HG03159 (cell line): ENCODE results near the gene TMC2.
"Not testable (repeated sequence)": the region's sequence is repeated elsewhere in the genome, so short reads cannot be mapped to it uniquely, and the experiment has no call there.

ENCODE experiments used
- ATAC-seq: cut with Tn5 transposase; IDR thresholded peaks from one replicate; pipeline ENCODE4 v1.9.1; 2021; ENCODE audit warnings: mild to moderate bottlenecking, moderate library complexity; ENCODE audit not compliant: unreplicated experiment

TMC2 gene, protein sequence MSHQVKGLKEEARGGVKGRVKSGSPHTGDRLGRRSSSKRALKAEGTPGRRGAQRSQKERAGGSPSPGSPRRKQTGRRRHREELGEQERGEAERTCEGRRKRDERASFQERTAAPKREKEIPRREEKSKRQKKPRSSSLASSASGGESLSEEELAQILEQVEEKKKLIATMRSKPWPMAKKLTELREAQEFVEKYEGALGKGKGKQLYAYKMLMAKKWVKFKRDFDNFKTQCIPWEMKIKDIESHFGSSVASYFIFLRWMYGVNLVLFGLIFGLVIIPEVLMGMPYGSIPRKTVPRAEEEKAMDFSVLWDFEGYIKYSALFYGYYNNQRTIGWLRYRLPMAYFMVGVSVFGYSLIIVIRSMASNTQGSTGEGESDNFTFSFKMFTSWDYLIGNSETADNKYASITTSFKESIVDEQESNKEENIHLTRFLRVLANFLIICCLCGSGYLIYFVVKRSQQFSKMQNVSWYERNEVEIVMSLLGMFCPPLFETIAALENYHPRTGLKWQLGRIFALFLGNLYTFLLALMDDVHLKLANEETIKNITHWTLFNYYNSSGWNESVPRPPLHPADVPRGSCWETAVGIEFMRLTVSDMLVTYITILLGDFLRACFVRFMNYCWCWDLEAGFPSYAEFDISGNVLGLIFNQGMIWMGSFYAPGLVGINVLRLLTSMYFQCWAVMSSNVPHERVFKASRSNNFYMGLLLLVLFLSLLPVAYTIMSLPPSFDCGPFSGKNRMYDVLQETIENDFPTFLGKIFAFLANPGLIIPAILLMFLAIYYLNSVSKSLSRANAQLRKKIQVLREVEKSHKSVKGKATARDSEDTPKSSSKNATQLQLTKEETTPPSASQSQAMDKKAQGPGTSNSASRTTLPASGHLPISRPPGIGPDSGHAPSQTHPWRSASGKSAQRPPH

DNA sequence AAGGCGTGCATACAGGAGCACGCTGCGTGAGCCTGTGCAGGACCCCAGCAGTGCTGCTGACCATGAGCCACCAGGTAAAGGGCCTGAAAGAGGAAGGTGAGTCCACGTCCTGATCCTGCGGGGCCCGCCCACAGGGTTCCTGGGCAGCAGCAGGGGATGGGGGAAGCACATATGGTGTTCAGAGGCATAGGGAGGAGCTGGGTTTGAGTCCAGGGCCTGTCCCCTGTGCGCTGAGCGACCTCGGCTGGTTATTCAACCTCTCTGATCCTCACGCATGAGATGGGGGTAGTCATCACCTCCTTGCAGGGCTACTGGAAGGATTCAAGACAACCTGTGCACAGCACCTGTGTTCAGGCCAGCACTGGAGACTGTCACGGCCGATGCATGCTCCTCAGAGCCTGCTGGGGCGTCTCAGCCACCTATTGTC, at the start of gene TMC2:
TMC2 (plus strand) TSS at position 14 of the 427 bp plus-strand sequence; CDS start at position 63, 49 bp downstream.
- ATAC-seq: no peak

DNA sequence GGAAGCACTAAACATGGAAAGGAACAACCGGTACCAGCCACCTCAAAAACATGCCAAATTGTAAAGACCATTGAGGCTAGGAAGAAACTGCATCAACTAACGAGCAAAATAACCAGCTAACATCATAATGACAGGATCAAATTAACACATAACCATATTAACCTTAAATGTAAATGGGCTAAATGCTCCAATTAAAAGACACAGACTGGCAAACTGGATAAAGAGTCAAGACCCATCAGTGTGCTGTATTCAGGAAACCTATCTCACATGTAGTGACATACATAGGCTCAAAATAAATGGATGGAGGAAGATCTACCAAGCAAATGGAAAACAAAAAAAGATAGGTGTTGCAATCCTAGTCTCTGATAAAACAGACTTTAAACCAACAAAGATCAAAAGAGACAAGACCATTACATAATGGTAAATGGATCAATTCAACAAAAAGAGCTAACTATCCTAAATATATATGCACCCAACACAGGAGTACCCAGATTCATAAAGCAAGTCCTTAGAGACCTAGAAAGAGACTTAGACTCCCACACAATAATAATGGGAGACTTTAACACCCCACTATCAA, 33.5 kb upstream of the TMC2 start:
- not testable (repeated sequence) for ATAC-seq

DNA sequence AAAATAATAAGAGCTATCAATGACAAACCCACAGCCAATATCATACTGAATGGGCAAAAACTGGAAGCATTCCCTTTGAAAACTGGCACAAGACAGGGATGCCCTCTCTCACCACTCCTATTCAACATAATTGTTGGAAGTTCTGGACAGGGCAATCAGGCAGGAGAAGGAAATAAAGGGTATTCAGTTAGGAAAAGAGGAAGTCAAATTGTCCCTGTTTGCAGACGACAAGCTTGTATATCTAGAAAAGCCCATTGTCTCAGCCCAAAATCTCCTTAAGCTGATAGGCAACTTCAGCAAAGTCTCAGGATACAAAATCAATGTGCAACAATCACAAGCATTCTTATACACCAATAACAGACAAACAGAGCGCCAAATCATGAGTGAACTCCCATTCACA, 31.6 kb upstream of the TMC2 start:
- ATAC-seq: not testable (repeated sequence)

DNA sequence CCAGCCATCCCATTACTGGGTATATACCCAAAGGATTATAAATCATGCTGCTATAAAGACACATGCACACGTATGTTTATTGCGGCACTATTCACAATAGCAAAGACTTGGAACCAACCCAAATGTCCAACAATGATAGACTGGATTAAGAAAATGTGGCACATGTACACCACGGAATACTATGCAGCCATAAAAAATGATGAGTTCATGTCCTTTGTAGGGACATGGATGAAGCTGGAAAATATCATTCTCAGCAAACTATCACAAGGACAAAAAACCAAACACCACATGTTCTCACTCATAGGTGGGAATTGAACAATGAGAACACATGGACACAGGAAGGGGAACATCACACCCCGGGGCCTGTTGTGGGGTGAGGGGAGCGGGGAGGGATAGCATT, 29.9 kb upstream of the TMC2 start:
- not testable (repeated sequence) for ATAC-seq

DNA sequence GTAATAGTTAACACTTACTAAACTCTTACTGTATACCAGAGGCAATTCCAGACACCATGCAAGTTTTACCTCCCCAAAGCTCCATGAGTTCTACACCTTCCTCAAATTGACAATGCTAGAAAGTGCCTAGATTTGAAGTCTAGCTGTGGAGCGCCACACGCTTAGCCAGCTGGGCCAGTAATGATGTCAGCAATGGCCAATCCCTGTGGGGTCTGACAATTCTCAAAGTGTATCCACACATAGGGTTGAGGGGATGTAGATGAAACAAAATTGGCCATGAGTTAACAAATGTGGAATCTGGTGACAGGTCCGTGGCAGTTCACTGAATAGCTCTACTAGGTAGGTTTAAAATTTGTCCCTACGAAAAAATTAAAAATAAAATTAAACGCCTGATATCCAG, 28.9 kb upstream of the TMC2 start:
- no peak for ATAC-seq

DNA sequence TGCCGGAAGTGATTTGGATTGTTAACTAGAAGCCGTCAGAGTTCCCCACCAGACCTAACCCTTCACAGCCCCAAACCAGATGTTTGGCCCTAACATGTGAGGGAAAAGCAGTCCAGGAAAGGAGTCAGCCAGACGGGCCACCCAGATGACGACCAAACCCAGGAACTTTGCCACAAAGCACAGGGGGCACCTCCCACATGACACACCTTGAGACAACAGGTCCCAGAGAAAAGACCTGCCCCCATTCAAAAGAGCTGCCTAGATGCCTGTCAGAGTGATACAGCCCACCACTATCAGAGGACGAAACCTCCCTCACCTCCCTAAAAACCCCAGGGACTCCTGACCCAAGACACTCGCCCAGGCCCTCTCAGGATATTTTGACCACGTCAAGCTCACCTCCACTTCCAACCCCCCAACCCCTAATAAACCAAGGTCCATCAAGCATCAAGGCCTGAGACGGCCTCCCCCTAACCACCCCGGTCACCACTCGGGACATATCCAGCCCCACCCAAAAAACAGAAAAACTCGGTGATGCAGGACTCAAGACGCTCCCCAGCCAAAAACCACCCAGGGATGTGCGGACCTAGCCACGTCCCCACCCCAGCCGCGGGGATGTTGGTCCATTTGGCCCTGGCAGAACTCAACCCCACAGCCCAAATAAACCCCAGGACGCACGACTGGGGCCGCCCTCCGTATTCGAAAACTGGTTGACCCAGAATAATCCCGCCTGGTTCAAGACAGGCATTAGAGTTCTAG, 28.3 kb upstream of the TMC2 start:
- ATAC-seq: peak; percentile 34

DNA sequence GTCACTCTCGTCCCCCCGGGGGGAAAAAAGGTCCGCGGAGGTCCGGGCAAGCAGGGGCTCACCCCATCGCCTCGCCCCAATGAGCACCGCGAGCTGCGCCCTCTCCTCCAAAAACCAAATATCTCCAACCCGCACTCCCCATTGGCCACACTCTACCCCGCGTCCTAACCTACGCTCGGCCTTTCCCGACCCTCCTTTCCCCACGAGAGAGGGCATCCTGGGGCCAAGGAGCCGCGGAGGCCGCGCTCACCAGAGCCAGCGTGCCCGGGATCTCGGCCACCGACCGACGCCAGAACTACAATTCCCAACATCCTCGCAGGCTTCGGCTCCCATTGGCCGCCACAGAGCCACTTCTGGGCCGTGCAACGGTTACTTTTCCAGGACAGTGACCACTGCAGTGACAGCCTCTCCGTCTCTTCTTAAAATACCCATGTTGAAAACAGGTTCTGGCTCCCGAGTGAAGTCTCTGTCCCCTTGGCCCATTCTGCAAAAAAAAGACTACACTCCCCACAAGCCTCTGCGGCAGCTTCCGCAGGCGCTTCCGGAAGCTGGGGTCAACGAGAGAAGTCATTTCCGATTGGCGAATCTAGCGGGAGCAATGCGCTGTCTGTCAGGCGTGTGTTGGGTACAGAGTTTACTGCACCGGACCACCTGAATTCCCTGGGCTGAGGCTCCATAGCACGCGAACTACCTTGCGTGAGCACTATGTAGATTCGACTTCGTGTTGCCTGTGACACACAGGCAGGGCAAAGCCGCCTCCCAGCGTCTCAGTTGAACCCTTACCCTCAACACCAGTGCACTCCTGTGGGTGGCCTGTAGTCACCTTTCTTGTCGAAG, 27.5 kb upstream of the TMC2 start, which contains the start of gene ZNF343:
ZNF343 (minus strand) TSS at position 285 of the 837 bp plus-strand sequence. CDS start 15,020 bp downstream, outside the sequence.
- peak; percentile 89 for ATAC-seq

DNA sequence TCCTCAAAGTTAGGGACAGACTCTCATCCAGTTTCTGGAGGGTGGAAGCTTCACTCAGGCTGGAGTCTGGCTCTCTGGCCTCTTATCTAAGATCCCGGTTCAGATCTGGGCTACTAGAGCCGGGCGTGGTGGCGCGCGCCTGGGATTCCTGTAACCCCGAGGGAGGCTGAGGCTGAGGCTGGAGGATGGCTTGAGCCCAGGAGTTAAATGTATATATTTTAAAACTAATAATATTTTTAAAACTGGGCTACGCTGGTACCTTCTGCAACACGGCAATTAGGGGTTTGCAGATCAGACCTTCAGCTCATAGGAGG, 26.9 kb upstream of the TMC2 start:
- peak; percentile 18 for ATAC-seq

DNA sequence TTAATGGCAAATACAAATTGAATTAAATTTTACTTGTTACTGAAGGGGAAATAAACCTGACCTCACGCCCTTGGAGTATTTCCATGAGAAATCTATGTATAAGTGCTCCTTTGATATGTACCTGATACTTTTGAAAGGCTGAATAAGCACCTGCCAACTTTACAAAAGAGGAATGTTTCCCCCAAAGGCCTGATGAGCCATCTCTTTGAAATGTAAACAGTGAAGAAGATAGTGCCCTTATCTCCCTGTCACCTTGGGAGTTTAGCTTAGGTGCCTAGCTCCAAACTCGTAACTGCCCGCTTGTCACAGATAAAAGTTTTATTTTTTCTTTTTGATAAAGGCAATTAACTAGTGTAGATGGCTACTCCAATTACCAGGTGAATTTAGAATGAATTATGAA, 26.6 kb upstream of the TMC2 start:
- no peak for ATAC-seq

DNA sequence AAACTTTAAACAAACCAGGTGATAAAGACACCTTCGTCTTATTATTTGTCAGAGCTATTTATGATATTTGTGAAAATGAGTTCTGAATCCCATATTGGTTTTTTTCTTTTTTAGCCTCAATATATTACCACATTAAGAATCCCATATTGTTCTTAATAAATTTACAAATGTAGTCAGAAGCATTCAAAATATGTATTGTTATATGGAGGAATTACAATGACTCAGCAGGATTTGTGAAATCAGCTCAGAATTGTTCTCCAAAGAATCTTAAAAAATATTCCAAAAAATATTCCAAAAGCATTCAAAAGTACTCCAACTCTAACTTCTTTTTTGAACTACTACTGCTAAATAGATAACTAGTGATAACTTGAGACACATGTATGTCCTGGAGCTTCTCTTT, 21.2 kb upstream of the TMC2 start:
- ATAC-seq: no peak

DNA sequence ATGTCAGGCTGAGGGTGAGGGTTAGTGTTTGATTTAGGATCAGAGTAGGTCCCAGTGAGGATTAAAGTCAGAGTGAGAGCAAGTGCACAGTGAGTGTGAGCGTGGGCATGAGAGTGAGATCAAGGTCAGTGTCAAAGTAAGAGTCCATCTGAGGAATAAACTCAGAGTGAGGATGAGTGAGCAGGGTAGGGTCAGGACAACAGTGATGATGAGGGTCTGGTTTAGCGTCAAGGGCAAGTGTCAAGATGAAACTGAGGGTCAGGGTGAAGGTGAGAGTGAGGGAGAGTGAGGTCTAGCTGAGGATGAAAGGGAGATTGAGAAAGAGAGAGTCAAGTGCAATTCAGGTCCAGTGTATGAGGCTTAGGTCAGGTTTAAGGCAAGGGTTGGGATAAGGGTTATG, 20.0 kb upstream of the TMC2 start:
- ATAC-seq: no peak

DNA sequence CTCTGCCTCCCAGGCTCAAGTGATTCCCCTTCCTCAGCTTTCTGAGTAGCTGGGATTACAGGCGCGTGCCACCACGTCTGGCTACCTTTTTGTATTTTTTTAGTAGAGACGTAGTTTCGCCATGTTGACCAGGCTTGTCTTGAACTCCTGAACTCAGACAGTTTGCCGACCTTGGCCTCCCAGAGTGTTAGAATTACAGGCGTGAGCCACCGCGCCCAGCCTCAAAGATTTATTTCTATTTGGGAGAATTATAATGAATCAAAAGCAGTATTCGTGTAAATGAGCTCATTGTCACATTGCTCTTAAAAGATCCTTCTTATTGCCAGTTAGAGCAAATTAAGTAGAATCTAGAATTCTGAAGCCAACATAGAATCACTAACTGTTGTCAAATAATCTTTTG, 18.3 kb upstream of the TMC2 start:
- ATAC-seq: no peak

DNA sequence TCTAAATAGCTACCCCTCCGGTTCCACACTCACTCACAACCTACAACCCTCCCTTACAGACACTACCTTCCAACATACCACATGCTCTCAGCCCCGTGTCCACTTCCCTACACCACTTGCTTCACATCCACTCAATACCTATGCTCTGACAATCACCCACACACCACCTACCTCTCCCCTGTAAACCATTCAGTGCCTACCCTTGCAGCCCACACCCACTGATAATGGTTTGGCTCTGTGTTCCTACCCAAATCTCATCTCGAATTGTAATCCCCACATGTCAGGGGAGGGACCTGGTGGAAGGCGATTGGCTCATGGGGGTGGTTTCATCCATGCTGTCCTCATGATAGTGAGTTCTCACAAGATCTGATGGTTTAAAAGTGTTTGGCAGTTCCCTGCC, 17.8 kb upstream of the TMC2 start:
- no peak for ATAC-seq

DNA sequence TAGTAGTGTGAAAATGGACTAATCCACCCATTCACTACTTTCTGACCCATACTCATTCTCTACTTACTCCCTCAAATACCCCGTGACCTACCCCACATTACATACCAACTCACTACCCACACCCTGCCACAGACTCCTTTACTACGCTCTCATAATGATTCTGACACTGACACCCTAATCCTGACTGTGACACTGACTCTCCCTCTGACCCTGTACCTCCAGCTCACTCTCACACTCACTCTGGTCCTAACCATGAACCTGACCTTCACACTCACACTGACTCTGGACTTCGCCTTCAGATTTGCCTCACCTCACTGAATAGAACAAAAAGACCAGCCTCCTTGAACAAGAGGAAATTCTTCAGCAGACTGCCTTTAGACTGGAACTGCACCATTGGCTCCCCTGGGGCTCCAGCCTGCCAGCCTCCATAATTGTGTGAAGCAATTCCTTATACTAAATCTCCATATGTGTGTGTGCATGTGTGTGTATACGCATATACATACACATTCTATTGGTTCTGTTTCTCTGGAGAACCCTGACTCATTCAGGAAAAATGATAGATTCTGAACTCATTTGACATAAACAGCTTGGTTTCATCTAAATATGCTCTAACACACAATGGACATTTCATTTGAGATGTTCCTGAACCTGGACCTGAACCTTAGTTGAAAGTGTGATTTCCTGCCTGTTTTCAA, 17.1 kb upstream of the TMC2 start:
- no peak for ATAC-seq

DNA sequence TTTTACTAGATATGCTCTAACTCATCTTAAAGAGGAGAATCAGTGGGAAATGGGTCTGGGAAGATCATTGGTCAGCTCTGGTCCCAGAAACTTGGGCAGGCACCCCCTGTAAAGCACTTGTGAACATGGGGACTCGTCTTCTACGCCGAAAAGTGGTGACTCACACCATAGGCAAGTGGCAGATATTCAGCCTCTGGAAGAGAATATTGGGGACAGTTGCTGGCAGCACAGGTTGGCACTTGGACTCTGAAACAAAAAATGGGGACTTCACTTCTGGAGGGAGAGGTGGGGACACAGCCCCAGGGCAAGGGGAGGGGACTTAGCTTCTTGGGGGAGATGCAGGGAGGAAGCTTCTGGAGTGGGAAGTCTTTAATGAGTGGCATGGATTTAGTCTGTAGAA, 15.8 kb upstream of the TMC2 start:
- ATAC-seq: no peak

DNA sequence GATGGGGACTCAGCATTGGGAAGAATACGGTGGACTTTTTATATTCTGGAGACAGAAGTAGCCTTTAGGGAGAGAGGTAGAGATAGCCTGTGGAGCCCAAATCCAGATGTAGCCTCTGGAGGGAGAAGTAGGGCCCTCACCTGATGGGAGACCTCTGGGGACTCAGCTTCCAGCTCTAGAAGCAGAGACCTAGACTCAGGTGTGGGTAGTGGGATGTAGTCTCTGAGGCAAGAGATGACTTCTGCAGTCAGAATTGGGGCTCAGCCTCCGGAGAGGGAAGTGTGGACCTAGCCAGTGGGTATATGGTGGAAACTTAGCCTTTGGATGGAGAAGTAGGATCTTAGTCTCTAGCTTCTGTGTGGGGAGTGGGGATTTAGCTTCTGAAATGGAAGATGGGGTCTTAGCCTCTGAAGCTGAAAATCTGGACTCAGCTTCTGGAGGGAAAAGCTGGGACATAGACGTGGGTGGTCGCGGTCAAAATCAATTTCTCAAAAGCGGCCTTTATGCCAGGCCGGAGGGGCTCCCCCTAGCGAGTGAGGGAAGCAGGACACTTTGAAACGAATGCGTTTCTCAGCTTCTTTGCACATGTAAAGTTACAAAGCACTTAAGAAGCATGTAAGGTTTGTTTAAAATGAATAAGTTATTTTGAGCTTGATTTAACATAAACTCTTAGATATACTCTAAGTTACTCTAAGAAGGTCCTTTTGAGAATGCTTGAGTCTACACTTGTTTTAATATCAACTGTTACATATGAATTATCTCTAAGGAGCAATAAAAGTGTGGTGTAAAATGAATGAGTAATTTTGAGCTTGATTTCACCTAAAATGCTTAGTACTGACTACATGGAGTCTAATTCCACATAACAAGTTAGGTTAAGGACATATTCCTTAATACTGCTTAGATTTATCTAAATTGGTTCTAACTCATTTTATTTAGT, 14.7 kb upstream of the TMC2 start:
- no peak for ATAC-seq

DNA sequence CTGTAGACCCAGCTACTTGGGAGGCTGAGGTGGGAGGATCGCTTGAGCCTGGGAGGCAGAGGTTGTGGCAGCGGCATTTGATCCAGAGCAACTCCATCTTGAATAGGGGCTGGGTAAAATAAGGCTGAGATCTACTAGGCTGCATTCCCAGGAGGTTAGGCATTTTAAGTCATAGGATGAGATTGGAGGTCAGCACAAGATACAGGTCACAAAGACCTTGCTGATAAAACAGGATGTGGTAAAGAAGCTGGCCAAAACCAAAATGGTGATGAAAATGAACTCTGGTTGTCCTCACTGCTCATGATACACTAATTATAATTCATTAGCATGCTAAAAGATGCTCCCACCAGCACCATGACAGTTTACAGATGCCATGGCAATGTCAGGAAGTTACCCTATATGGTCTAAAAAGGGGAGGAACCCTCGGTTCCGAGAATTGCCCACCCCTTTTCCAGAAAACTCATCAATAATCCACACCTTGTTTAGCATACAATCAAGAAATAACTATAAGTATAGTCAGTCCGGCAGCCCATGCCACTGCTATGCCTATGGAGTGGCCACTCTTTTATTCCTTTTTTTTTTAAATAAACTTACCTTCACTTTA, 13.4 kb upstream of the TMC2 start:
- not testable (repeated sequence) for ATAC-seq
